Measurements from ENCODE around the gene NXPE2. TPM values are rescaled to one million over a fixed set of nuclear protein-coding genes. Genes with fewer than 3 reads are reported as not detected.

The NXPE2 gene
- total RNA-seq, 2 donors from 2014 or later = not detected

- Histone ChIP-seq H3K36me3 (replicated peaks in 1 of 2; ENCODE audit: insufficient read depth in 1 of 2, low read depth in 2 of 2) (no peaks in the 10 kb centered on the region), H3K9me3 (no peaks in the 10 kb centered on the region), H3K4me1 (no peaks in the 10 kb centered on the region), H3K27me3 (no peaks in the 10 kb centered on the region), H3K27ac (no peak overlapping the region), H3K4me3 (no peak overlapping the region)
- DNase-seq (no peak), ATAC-seq (no peak)
- WGBS, 2 donors = 57 to 75% methylated on average over 1 of the region's 1 CpG
- TF ChIP-seq POLR2A (IDR thresholded peaks at IDR 0.05) (no peak), CTCF (IDR thresholded peaks at IDR 0.05) (no peak)
- intact Hi-C loops (cut with DNase I) = no loop called here
Observed at GRCh38 chr11:114709960-114710359, 31.6 kb downstream of the NXPE2 start.

GRCh38 chr11:114713756-114714155 lies 35.4 kb downstream of the NXPE2 start:
- TF ChIP-seq CTCF (IDR thresholded peaks at IDR 0.05) (no peak), POLR2A (IDR thresholded peaks at IDR 0.05) (no peak)
- ATAC-seq = no peak
- Histone ChIP-seq H3K4me1 (no peaks in the 10 kb centered on the region), H3K27me3 (no peaks in the 10 kb centered on the region), H3K36me3 (replicated peaks in 1 of 2; ENCODE audit: insufficient read depth in 1 of 2, low read depth in 2 of 2) (no peaks in the 10 kb centered on the region), H3K9me3 (no peaks in the 10 kb centered on the region), H3K27ac (no peak overlapping the region), H3K4me3 (no peak overlapping the region)
- intact Hi-C loops (cut with DNase I) = no loop called here
- WGBS, 2 donors = 86 to 88% methylated on average over 2 of the region's 2 CpGs
- DNase-seq = no peak

- Histone ChIP-seq H3K9me3 (no peaks in the 10 kb centered on the region), H3K27ac (no peak overlapping the region), H3K27me3 (no peaks in the 10 kb centered on the region), H3K4me3 (no peak overlapping the region), H3K4me1 (no peaks in the 10 kb centered on the region), H3K36me3 (replicated peaks in 1 of 2; ENCODE audit: insufficient read depth in 1 of 2, low read depth in 2 of 2) (no peaks in the 10 kb centered on the region)
- DNase-seq = no peak
- intact Hi-C loops (cut with DNase I) = no loop called here
- no peak for ATAC-seq
- 53 to 77% methylated on average over 4 to 5 of the region's 5 CpGs for WGBS, 2 donors
- TF ChIP-seq CTCF (IDR thresholded peaks at IDR 0.05) (no peak), POLR2A (IDR thresholded peaks at IDR 0.05) (no peak)
Observed at GRCh38 chr11:114719562-114719961, 41.2 kb downstream of the NXPE2 start.

GRCh38 chr11:114724916-114725524 lies 46.7 kb downstream of the NXPE2 start:
- no peak for DNase-seq

More at GRCh38 chr11:114724916-114725524, 46.7 kb downstream of the NXPE2 start:
- Histone ChIP-seq H3K4me3 (no peak overlapping the region), H3K9me3 (no peaks in the 10 kb centered on the region), H3K4me1 (no peaks in the 10 kb centered on the region), H3K27ac (no peak overlapping the region), H3K27me3 (no peaks in the 10 kb centered on the region), H3K36me3 (replicated peaks in 1 of 2; ENCODE audit: insufficient read depth in 1 of 2, low read depth in 2 of 2) (no peaks in the 10 kb centered on the region)
- ATAC-seq = no peak
- intact Hi-C loops (cut with DNase I) = no loop called here
- WGBS, 2 donors = 61 to 73% methylated on average over 3 of the region's 3 CpGs
- TF ChIP-seq CTCF (IDR thresholded peaks at IDR 0.05) = no peak
- TF ChIP-seq POLR2A (IDR thresholded peaks at IDR 0.05) = no peak
